Measurements from ENCODE around the gene NUDT2. TPM values are rescaled to one million over a fixed set of nuclear protein-coding genes. Genes with fewer than 3 reads are reported as not detected.
A peak's percentile ranks its signal among the peaks of the same experiment; 100 is the strongest.

The NUDT2 gene
- total and polyA plus RNA-seq, 2 donors (not counting 1 experiment from before 2014, with no cell fraction given) = 12.2 to 20.4 TPM

GRCh38 chr9:34380511-34381315 lies 51.3 kb downstream of the NUDT2 start:
- WGBS (ENCODE audit: insufficient coverage) = 3% methylated on average over 59 of the region's 59 CpGs
- intact Hi-C loops (cut with micrococcal nuclease) = no loop called here
- peak overlapping the region; percentile 91 for H3K4me2 ChIP-seq (replicated peaks; ENCODE audit: low read depth, low read length, poor library complexity, severe bottlenecking)
- no peak overlapping the region for H3K27ac ChIP-seq (ENCODE audit: low read length in 2 of 2)
- Mint-ChIP-seq H3K9me3 (ENCODE audit: insufficient read depth) (no peaks in the 10 kb centered on the region), H3K27me3 (no peaks in the 10 kb centered on the region), H3K4me3 (peak overlapping the region; percentile 91), H3K4me1 (peaks cover 41% of the 10 kb centered on the region), H3K27ac (peak overlapping the region; percentile 59)
- H3K36me3 ChIP-seq (replicated peaks in 1 of 2; ENCODE audit: control extremely low read depth in 1 of 2, control insufficient read depth in 1 of 2, extremely low read depth in 1 of 2, insufficient read depth in 2 of 2, low read length in 1 of 2) = no peaks in the 10 kb centered on the region
- H2AFZ ChIP-seq (ENCODE audit: insufficient read depth, low read depth, low read length, poor library complexity, severe bottlenecking) = peak overlapping the region; percentile 88
- ATAC-seq (ENCODE audit: low read depth) (peak; percentile 46), DNase-seq (peak; percentile 87)
- peaks cover 0 to 14% (median 0%) of the 10 kb centered on the region in 3 donors for H3K9me3 ChIP-seq (ENCODE audit: control extremely low read depth in 1 of 3, control insufficient read depth in 2 of 3, insufficient read depth in 1 of 3, low read length in 2 of 3)
- TF ChIP-seq CTCF (IDR thresholded peaks at IDR 0.05) = no peak
- TF ChIP-seq EZH2 (IDR thresholded peaks at IDR 0.05; ENCODE audit: borderline replicate concordance, insufficient read depth, low read depth, low read length, poor library complexity, severe bottlenecking) = no peak
- peaks cover 28 to 41% of the 10 kb centered on the region in 2 donors for H3K4me1 ChIP-seq (ENCODE audit: control insufficient read depth in 2 of 2, insufficient read depth in 2 of 2, low read length in 2 of 2)
- no peaks in the 10 kb centered on the region for H3K79me2 ChIP-seq (ENCODE audit: control insufficient read depth, insufficient read depth, low read length)
- H3K27me3 ChIP-seq (replicated peaks in 1 of 4; ENCODE audit: control extremely low read depth in 1 of 4, control insufficient read depth in 3 of 4, insufficient read depth in 4 of 4, low read length in 3 of 4) = peaks cover 0 to 16% (median 4%) of the 10 kb centered on the region in 4 experiments
- H4K20me1 ChIP-seq (ENCODE audit: control insufficient read depth, insufficient read depth, low read length, poor library complexity, severe bottlenecking) = no peaks in the 10 kb centered on the region
- H3K4me3 ChIP-seq (ENCODE audit: control extremely low read depth in 1 of 5, extremely low read depth in 1 of 5, insufficient read depth in 1 of 5, low read depth in 2 of 5, low read length in 4 of 5) = peak overlapping the region; percentile 31 to 74 (median 58)
- POLR2A ChIA-PET = interaction anchor here (0.6 to 1.0 kb wide), 4 partner anchors 78 to 717 kb away, joined by 3 to 6 read pairs (median 4); partner anchors contain the start of genes DNAI1 and FAM219A
- peak overlapping the region; percentile 69 for H3K9ac ChIP-seq (ENCODE audit: low read length)
- CTCF ChIA-PET = interaction anchor here (0.5 to 5.7 kb wide), 9 partner anchors 12 to 257 kb away, joined by 3 to 72 read pairs (median 3); partner anchors contain the start of gene SIGMAR1

- TF ChIP-seq EZH2 (IDR thresholded peaks at IDR 0.05; ENCODE audit: borderline replicate concordance, insufficient read depth, low read depth, low read length, poor library complexity, severe bottlenecking) (no peak), CTCF (IDR thresholded peaks at IDR 0.05) (no peak)
- ChIA-PET CTCF (interaction anchor here (0.9 to 1.6 kb wide), 3 partner anchors 23 to 257 kb away, joined by 3 to 6 read pairs (median 3); partner anchors contain the start of gene SIGMAR1), POLR2A (no interaction called here)
- WGBS (ENCODE audit: insufficient coverage) = 34% methylated on average over 16 of the region's 17 CpGs
- no peaks in the 10 kb centered on the region for H3K9me3 Mint-ChIP-seq (ENCODE audit: insufficient read depth)
- H3K4me3 Mint-ChIP-seq = peak overlapping the region; percentile 91
- Histone ChIP-seq H4K20me1 (ENCODE audit: control insufficient read depth, insufficient read depth, low read length, poor library complexity, severe bottlenecking) (no peaks in the 10 kb centered on the region), H2AFZ (ENCODE audit: insufficient read depth, low read depth, low read length, poor library complexity, severe bottlenecking) (peak overlapping the region; percentile 88), H3K27me3 (replicated peaks in 1 of 4; ENCODE audit: control extremely low read depth in 1 of 4, control insufficient read depth in 3 of 4, insufficient read depth in 4 of 4, low read length in 3 of 4) (peaks cover 0 to 16% (median 4%) of the 10 kb centered on the region in 4 experiments), H3K4me2 (replicated peaks; ENCODE audit: low read depth, low read length, poor library complexity, severe bottlenecking) (peak overlapping the region; percentile 91), H3K27ac (ENCODE audit: low read length in 2 of 2) (no peak overlapping the region), H3K9ac (ENCODE audit: low read length) (peak overlapping the region; percentile 69), H3K79me2 (ENCODE audit: control insufficient read depth, insufficient read depth, low read length) (no peaks in the 10 kb centered on the region), H3K4me3 (ENCODE audit: control extremely low read depth in 1 of 5, extremely low read depth in 1 of 5, insufficient read depth in 1 of 5, low read depth in 2 of 5, low read length in 4 of 5) (peak overlapping the region in 4 of 5 experiments; percentile 55 to 74 (median 60)), H3K4me1 (ENCODE audit: control insufficient read depth in 2 of 2, insufficient read depth in 2 of 2, low read length in 2 of 2) (peaks cover 24 to 35% of the 10 kb centered on the region in 2 donors), H3K36me3 (replicated peaks in 1 of 2; ENCODE audit: control extremely low read depth in 1 of 2, control insufficient read depth in 1 of 2, extremely low read depth in 1 of 2, insufficient read depth in 2 of 2, low read length in 1 of 2) (no peaks in the 10 kb centered on the region), H3K9me3 (ENCODE audit: control extremely low read depth in 1 of 3, control insufficient read depth in 2 of 3, insufficient read depth in 1 of 3, low read length in 2 of 3) (peaks cover 0 to 14% (median 0%) of the 10 kb centered on the region in 3 donors)
- H3K27ac Mint-ChIP-seq = peak overlapping the region; percentile 70
- intact Hi-C loops (cut with micrococcal nuclease) = no loop called here
- peaks cover 36% of the 10 kb centered on the region for H3K4me1 Mint-ChIP-seq
- ATAC-seq (ENCODE audit: low read depth) (no peak), DNase-seq (peak; percentile 45)
- no peaks in the 10 kb centered on the region for H3K27me3 Mint-ChIP-seq
Measured at GRCh38 chr9:34381323-34381722, 52.0 kb downstream of the NUDT2 start.

Data from B cell (primary cell).